GM19328 (cell line): ENCODE results near the gene SEMA3A.
"Not testable (repeated sequence)": the region's sequence is repeated elsewhere in the genome, so short reads cannot be mapped to it uniquely, and the experiment has no call there.

Source experiments
- ATAC-seq: cut with Tn5 transposase; IDR thresholded peaks from one replicate; pipeline ENCODE4 v1.9.1; 2021; ENCODE audit warnings: mild to moderate bottlenecking, moderate library complexity; ENCODE audit not compliant: unreplicated experiment

The SEMA3A gene

DNA sequence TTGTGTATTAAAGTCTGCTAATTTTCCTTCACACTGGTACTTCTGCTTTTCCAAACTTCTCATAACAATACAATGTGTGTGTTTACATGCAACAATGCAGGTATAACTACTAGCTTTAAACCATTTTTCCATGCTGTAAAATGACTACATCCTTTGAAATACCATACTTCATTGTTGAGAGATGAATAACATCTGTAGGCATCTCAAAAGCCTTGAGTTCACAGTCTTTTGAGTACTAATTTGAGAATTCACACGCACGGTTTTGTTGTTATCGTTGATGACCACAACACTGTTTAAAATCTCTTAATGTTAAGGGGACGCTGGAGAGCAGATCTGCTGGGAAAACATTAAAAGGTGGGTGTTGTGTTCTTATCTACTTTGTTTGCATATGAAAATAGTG is 37.4 kb downstream of the SEMA3A start:
- ATAC-seq: no peak

DNA sequence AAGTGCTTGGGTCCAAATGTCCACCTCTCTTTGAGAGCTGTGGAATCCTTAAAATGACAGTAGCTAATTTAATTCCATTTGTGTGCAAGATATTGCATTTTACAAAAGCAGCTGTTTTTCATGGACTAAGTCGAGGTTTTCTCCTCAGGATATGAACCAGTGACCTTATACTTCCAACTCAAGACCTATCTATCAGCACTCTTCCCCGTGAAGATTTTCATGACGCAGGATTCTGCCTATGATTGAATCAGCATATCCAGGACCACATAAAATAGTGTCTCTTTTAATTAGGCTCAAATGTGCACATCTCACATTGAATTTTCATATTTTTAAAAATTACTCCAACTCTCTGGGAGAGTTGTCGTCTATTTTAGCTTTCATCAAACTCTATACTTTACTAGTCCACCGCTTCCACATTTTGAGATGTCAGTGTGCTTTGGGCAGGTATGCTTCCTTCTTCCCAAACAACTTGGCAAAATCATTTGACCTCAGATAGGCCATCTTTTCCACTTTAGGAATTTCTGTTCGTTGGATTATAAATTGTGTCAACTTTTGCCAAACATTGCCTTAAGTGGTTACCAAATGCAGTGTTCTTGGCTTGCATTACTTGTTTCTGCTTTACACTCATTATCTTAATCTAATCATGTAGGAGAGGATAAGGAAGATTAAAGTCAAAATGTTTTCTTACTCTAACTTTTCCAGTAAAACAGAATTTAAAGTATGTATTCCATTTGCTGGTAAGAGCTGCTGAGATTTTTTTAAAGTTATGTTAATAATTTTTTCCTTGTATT is 39.4 kb downstream of the SEMA3A start:
- no peak for ATAC-seq

- ATAC-seq: no peak
These were observed 41.6 kb downstream of the SEMA3A start for GRCh38 chr7:84152995-84153394.

- not testable (repeated sequence) for ATAC-seq
These were observed 44.2 kb downstream of the SEMA3A start for GRCh38 chr7:84150370-84150769.

DNA sequence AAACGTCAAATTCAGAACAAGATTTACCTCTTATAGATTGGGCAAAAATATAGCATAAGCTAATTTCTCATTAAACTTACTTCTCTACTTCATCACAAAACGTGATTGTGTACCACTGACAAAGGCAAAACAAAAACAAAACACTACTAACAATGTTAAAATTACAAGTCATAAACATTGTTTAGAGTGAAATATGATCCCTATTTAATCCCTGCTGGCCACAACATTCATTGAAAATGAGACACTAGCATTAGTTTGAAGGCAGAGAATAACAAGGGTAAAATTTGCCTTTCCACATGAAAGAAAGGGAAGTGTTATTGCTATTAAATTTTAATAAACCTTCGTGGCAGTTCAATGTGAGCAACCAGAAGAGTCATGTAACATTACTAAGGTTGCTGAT is 45.0 kb downstream of the SEMA3A start:
- ATAC-seq: no peak

DNA sequence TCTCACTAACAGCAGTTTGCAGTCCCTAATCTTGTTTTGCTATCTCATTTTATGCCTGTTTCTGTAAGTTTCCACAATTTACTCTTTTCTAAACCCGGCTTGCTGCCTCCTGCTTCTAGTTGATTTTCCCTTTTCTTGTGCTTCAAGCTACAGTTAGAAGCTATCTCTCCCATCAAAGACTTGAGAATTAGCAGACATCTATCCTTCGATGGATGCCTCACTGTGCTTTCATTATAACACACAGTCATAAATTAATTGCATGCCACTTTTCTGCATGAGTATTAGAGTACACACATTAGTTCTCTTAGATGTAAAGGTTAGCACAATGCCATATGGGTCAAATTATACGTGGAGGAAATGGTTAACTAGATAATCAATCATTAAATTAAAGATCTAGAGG is 48.7 kb downstream of the SEMA3A start:
- no peak for ATAC-seq

GRCh38 chr7:84144935-84145334 is 49.7 kb downstream of the SEMA3A start:
- no peak for ATAC-seq

DNA sequence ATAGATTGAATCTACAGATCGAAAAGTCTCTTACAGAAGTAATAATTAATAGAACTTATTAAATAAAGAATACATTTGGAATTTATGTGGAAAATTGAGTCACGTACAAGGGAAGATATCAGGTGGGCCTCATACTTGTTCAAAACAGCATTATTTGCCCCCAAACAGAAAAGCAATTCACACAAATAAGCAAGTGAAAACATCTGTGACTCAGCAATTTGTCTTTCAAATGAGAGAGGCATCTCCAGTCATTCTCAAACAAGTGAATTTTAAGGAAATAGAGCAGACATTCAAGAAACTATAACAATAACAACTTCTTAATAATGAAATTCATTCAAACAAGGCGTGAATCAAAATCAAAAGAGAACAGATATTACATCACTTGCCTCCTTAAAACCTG is 50.1 kb downstream of the SEMA3A start:
- no peak for ATAC-seq

GRCh38 chr7:84142726-84143125 is 51.9 kb downstream of the SEMA3A start:
- ATAC-seq: no peak

- no peak for ATAC-seq
These were observed 54.4 kb downstream of the SEMA3A start for GRCh38 chr7:84139986-84140729.

- ATAC-seq: no peak
These were observed 56.2 kb downstream of the SEMA3A start for GRCh38 chr7:84138411-84138810.

GRCh38 chr7:84137812-84138211 is 56.8 kb downstream of the SEMA3A start:
- no peak for ATAC-seq

DNA sequence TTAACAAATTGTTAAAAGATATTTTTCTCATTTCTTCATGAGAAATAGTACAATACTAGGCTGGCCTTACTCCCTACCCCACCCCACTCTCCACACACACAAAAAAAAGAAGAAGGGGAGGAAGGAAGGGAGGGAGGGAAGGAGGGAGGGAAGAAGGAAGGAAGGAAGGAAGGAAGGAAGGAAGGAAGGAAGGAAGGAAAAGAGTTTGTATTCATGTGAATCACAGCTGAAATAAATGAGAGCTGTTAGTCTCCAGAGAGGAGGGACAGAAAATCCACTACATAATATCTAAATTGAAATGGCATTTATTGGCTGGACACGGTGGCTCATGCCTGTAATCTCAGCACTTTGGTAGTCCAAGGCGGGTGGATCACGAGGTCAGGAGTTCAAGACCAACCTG is 57.8 kb downstream of the SEMA3A start:
- ATAC-seq: no peak

GRCh38 chr7:84136336-84136735 is 58.3 kb downstream of the SEMA3A start:
- no peak for ATAC-seq

DNA sequence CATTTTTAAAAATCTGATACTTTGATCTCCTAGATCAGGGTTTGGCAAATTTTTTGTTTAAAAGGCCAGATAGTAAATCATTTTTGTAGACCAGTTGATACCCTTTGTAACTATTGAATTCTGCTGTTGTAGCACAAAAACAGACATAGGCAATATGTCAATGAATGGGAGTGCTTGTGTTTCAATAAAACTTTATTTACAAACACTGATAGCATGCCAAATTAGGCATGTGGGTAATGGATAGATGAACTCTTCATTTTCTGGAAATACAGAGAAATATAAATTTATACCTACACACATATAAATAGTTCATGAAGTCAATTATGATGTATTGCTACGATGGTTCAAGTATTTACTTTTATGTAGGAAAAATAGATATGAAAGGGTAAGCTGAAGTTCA is 60.4 kb downstream of the SEMA3A start:
- ATAC-seq: no peak

DNA sequence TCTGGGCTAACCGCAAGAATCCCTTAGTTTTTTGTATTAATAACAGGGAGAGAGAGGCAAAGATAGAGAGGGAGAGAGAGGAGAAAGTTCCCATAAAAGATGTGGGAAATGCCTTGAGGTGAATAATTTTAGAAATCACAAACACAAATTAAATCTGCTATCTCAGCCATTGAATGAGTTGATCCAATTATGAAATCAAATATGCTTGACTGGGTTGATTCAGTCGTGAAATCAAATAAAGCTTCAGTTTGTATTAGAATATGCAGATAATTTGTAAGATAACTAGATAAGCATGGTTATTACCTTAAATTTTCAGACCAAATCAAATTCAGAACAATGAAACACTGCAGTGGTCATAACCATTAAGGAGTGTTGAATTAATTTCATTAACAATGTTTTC is 68.9 kb downstream of the SEMA3A start:
- no peak for ATAC-seq

DNA sequence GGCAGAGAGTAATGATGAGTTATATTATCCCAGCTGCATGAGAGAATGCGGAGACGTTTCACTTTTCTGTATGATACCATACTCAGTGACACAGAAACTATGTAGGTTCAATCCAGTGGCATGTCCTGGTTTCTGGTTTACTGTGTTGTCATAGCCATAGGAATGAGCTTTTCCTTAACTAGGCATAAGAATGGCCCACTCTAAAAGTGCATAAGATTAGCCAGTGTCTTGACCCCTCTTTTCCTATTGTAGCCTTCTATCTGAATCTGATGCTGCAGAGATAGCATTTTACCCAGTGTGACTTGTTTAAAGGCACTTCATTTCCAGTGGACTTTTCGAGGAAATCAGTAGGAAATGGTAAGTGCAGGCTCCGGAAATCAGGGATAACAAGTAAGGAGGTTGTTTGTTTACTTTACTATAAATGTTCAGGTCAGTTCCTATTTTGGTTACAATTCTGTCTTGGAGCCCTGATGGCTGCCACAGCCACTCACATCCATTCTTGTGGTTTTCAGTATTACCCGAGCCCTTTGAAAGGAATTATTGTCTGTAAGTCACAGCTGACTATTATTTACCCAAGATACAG is 70.5 kb downstream of the SEMA3A start:
- no peak for ATAC-seq

- ATAC-seq: no peak
These were observed 71.8 kb downstream of the SEMA3A start for GRCh38 chr7:84122582-84123360.

DNA sequence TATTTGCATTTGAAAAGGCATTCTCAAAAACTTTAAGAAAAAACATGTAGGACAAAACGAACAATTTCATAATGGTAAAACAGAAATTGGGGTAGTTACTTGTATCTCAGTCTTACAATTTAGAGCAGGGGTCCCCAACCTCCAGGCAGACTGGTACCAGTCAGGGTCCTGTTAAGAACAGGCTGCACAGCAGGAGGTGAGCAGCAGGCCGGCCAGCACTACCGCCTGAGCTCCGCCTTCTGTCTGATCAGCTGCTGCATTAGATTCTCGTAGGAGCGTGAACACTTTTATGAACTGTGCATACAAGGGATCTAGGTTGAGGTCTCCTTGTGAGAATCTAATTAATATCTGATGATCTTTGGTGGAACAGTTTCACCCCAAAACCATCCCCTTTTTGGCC is 77.3 kb downstream of the SEMA3A start:
- ATAC-seq: no peak

DNA sequence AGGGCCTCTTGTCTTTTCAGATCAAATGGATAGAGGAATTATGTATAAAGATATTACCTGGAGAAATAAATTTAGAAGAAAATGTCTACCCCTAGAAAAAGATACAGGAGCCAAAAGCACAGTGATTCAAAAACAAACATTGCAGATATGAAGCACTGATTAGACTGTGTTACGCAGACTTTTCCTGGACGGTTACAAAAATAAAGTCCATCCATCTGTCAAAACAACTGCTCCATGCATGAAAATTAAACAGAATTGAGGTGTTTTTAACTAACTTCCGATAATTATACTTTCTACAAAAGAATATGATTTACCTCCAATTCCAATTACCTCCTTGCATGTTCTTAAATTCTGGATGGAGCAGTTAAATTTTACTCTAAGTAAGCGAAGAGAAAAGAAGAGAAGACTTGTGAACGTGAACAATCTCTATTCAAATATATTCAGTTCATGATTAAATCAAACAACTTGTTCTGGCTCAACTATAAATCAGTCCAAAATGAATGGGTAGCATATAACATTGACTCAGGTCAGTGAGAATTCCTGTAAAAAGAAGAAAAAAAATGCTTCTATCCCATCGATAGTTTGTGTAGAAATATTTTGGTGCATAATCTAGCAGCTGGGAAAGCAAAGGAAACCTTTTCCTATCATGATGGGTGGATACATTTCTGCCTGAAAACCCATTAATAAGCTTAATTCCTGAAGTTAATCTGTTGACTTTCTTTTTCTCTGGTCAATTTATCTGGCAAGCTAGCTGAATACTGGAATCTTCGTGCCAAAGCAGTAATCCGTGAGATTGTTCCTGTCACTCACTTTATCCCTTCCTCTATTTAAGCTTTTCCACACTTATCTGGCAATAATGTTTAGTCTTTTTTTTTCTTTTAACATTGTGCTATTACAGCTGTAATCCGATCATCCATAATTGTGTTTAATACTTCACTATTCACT is 80.4 kb downstream of the SEMA3A start:
- no peak for ATAC-seq
